Spleen (tissue), 11 donors: ENCODE data around the gene DUOXA1. TPM values are rescaled to one million over a fixed set of nuclear protein-coding genes. Genes with fewer than 3 reads are reported as not detected.

Experiments used
- DNase-seq: peaks from one replicate; pipeline ENCODE4 v3.0.0-alpha.2; 2020
- H3K27ac ChIP-seq, 8 donors: fragments of 200-600 bp; sonication (generic) in 7 of 8; 1 replicate in 4 of 8; 2 replicates in 4 of 8; pipeline versions ENCODE4 v1.5.0 to v1.8.0; 2016 to 2021; ENCODE audit warnings: inconsistent platforms in 4 of 8, mild to moderate bottlenecking in 4 of 8, moderate library complexity in 1 of 8
- H3K27me3 ChIP-seq, 7 donors: fragments of 200-600 bp; sonication (generic) in 6 of 7; replicated peaks in 1 of 7; 1 replicate in 4 of 7; 2 replicates in 3 of 7; pipeline versions ENCODE4 v1.5.0 to v1.8.0; 2016 to 2021; ENCODE audit warnings: inconsistent platforms in 3 of 7, mild to moderate bottlenecking in 1 of 7
- H3K36me3 ChIP-seq, 6 donors: fragments of 200-600 bp; sonication (generic) in 5 of 6; 1 replicate in 4 of 6; 2 replicates in 2 of 6; pipeline versions ENCODE4 v1.5.0 to v1.8.0; 2016 to 2021; ENCODE audit warnings: inconsistent platforms in 2 of 6
- H3K4me1 ChIP-seq, 6 donors: fragments of 200-600 bp; sonication (generic) in 5 of 6; 1 replicate in 3 of 6; 2 replicates in 3 of 6; pipeline versions ENCODE4 v1.5.0 to v1.8.0; 2016 to 2021; ENCODE audit warnings: inconsistent platforms in 3 of 6
- H3K4me3 ChIP-seq, 8 donors: fragments of 200-600 bp; sonication (generic) in 7 of 8; 1 replicate in 4 of 8; 2 replicates in 4 of 8; pipeline versions ENCODE4 v1.5.0 to v1.8.0; 2016 to 2021; ENCODE audit warnings: inconsistent platforms in 4 of 8, mild to moderate bottlenecking in 4 of 8, moderate library complexity in 2 of 8
- H3K9me3 ChIP-seq, 8 donors: fragments of 200-600 bp; sonication (generic) in 7 of 8; 1 replicate in 4 of 8; 2 replicates in 4 of 8; pipeline versions ENCODE4 v1.5.0 to v1.8.0; 2016 to 2021; ENCODE audit warnings: inconsistent platforms in 4 of 8
- POLR2A ChIP-seq, 3 donors: fragments of 450-650 bp; IDR thresholded peaks; one replicate each; pipeline ENCODE4 v1.5.1; 2017; ENCODE audit warnings: antibody characterized with exemption in 3 of 3, mild to moderate bottlenecking in 1 of 3
- POLR2AphosphoS5 ChIP-seq, 3 donors: sonication (generic); formaldehyde crosslinking; IDR thresholded peaks; one replicate each; pipeline ENCODE4 v1.5.1; 2017; ENCODE audit warnings: antibody characterized with exemption in 3 of 3
- WGBS, 5 donors: extraction: QIAGEN DNeasy Blood & Tissue Kit in 3 of 5; methylation state at CpG; one replicate each; pipeline versions ENCODE4 v1.1.5 to v1.1.7; 2013 to 2018; 5-methylcytosine and 5-hydroxymethylcytosine counted together
- intact Hi-C: fragments of 100-400 bp; cut with DNase I; formaldehyde crosslinking; loops from one replicate; pipeline ENCODE4 v1.15.0; 2023; ENCODE audit warnings: low total_unique reads
- polyA plus RNA-seq, 3 donors: library from polyadenylated mRNA; stranded (reverse); fragments of 200-250 nt; gene quantifications; one replicate each; pipeline ENCODE4 v1.2.1, GENCODE V29; 2013
- total RNA-seq, 7 donors: library from RNA; depleted of rRNA in 3 of 7; stranded (reverse); fragments of >200 nt in 3 of 7; fragmentation: NEBNext Ultra II Directional in 4 of 7; extraction: Animal tissue kit (Norgen Biotek cat#: 25700) in 4 of 7; gene quantifications; one replicate each; pipeline versions ENCODE4 v1.1.0 to v1.2.1, GENCODE V29; 2016 to 2021
- TF ChIP-seq, protein P1 (sequence below), 11 experiments: fragments of 200-600 bp in 7 of 11; fragments of 450-650 bp in 4 of 11; sonication (generic) in 4 of 11; IDR thresholded peaks in 8 of 11; conservative IDR thresholded peaks in 3 of 11; 1 replicate in 7 of 11; 2 replicates in 4 of 11; pipeline versions ENCODE4 v1.4.0 to v1.8.0; 2016 to 2021; ENCODE audit warnings: antibody characterized with exemption in 11 of 11, inconsistent platforms in 4 of 11, mild to moderate bottlenecking in 1 of 11
- donor health status: healthy with polysubstance abuse.
- donor health status: DM: no; HTN: no; CAD: no; lungs with moderate emphysema.
- donor health status: DM: no; HTN: no; CAD: no.
- donor health status: Bipolar disorder and iron deficiency.
- donor health status: healthy.
- donor health status: DM: no; HTN: no; CAD: no.
- donor health status: DM: yes; HTN: yes; CAD: no.

DUOXA1 gene
- total and polyA plus RNA-seq, 10 donors: 0.03 to 0.38 (median 0.10) TPM; not detected in 5

DNA sequence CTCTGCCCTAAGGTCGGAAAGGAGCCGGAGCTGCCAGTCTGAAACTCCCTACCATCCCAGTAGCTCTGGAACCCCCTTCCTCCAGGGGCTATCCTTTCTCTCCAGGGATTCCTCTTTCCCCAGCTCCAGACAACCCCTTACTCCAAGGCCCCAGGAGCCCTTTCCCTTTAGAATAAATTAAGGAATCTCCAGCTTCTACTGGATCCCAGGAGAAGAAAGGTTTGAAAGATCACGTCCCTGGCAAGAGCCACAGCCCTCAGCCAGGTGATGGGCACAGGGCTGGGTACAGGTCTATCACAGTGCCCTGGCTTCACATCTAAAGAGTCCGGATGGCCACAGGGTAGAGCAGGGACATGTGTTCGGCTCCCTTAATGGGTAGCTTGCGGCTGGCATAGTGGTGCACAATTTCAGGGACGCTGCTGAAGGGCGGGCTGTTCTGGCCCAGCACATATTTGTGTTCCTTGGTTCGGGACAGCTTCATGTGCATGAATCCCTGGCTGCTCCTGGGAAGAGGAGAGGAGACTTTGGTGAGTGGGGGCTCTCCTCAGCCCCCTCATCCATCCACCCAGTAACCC is 38.0 kb upstream of the DUOXA1 start:
- WGBS, 5 donors: 69 to 73% (median 72%) methylated on average over 9 of the region's 9 CpGs
- intact Hi-C loops: loop anchor here (10.0 kb wide), 1 partner anchor 227 kb away; no protein-coding TSS in a partner anchor
- peak; percentile 74 for DNase-seq

DNA sequence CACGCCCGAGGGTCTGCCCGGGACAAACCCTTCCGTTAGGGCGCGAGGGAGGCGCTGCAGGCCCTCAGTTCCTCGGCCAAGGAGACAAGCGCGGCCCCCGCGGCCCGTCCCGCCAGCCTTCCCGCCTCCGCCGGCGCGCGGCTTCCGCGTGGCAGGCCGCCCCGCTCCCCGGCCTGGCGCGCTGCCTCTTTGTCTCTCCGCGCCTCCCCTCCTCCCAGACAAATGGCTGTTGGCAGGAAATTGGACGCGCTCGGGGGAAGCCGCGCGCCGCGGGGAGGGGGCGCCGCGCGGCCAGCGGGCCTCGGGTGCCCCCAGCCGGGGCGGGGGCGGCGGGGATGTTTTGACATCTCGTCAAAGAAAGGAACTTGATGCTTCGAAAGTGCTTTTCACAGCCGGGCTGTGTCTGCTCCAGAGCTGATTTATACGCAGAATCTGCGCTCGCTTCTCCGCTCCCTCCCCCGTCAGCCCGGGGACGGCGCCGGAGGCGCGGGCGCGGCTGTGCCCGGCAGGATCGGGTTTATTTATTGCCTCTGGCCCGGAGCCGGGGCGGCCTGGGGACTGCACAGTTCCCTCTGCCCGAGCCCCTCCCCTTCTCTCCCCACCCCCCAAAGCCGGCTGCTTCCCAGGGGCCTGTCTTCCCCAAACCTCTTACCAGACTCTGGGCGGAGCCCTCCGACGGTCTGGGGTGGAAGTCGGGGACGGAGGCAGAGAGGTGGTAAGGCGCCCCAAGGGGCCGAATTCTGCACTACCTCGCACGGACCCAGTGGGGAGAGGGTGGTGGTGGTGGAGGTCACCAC is 37.4 kb upstream of the DUOXA1 start:
- H3K9me3 ChIP-seq: no peaks in the 10 kb centered on the region
- peak overlapping the region; percentile 52 to 75 (median 62) for H3K4me3 ChIP-seq
- DNase-seq: peak; percentile 97
- H3K4me1 ChIP-seq: peaks cover 8 to 55% (median 25%) of the 10 kb centered on the region in 6 donors
- intact Hi-C loops: loop anchor here (10.0 kb wide), 1 partner anchor 228 kb away; no protein-coding TSS in a partner anchor
- no peaks in the 10 kb centered on the region for H3K27me3 ChIP-seq
- peak overlapping the region; percentile 92 to 98 (median 98) for H3K27ac ChIP-seq
- H3K36me3 ChIP-seq: peaks cover 0 to 5% (median 0%) of the 10 kb centered on the region in 6 donors
- peak in 2 of 3 donors; percentile 11 to 46 for TF ChIP-seq POLR2A (IDR thresholded peaks at IDR 0.05)
- TF ChIP-seq POLR2AphosphoS5 (IDR thresholded peaks at IDR 0.05): peak; percentile 76 to 86 (median 78)
- TF ChIP-seq, protein P1, sequence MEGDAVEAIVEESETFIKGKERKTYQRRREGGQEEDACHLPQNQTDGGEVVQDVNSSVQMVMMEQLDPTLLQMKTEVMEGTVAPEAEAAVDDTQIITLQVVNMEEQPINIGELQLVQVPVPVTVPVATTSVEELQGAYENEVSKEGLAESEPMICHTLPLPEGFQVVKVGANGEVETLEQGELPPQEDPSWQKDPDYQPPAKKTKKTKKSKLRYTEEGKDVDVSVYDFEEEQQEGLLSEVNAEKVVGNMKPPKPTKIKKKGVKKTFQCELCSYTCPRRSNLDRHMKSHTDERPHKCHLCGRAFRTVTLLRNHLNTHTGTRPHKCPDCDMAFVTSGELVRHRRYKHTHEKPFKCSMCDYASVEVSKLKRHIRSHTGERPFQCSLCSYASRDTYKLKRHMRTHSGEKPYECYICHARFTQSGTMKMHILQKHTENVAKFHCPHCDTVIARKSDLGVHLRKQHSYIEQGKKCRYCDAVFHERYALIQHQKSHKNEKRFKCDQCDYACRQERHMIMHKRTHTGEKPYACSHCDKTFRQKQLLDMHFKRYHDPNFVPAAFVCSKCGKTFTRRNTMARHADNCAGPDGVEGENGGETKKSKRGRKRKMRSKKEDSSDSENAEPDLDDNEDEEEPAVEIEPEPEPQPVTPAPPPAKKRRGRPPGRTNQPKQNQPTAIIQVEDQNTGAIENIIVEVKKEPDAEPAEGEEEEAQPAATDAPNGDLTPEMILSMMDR (IDR thresholded peaks at IDR 0.05 in 8 of 11, conservative IDR thresholded peaks at IDR 0.05 in 3 of 11): peak; percentile 65 to 85 (median 79)
- WGBS, 5 donors: 0 to 1% (median 1%) methylated on average over 25 to 79 of the region's 79 CpGs

More for the DNA sequence above, 38.0 kb upstream of the DUOXA1 start:
- H3K4me3 ChIP-seq: peak overlapping the region in 7 of 8 donors; percentile 58 to 75 (median 64)
- no peaks in the 10 kb centered on the region for H3K9me3 ChIP-seq
- H3K36me3 ChIP-seq: peaks cover 0 to 5% (median 0%) of the 10 kb centered on the region in 6 donors
- H3K27ac ChIP-seq: peak overlapping the region; percentile 92 to 98 (median 98)
- peaks cover 8 to 50% (median 24%) of the 10 kb centered on the region in 6 donors for H3K4me1 ChIP-seq
- no peaks in the 10 kb centered on the region for H3K27me3 ChIP-seq
- no peak for TF ChIP-seq POLR2AphosphoS5 (IDR thresholded peaks at IDR 0.05)
- TF ChIP-seq POLR2A (IDR thresholded peaks at IDR 0.05): no peak
- TF ChIP-seq, protein P1 (IDR thresholded peaks at IDR 0.05 in 8 of 11, conservative IDR thresholded peaks at IDR 0.05 in 3 of 11): peak in 3 of 11 experiments; percentile 7 to 31 (median 20)

DNA sequence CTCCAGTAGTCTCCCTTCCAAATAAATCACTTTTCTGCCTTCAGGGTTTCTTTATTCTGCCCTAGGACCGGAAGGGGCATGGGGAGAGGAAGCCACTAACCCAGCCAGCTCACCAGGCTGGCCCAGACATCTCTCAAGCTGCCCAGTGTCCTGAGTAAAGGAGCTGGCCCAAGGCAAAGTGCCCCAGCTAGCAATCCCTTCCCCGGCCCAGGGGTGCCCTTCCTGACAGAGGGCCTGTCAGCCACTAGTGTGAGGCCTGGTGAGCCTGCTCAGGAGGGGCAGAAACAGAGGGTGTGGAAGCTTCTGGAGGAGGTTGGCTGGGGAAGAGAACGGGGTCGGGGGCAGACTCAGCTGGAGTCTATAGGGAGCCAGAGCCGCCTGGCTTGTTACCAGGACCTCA is 35.9 kb upstream of the DUOXA1 start:
- H3K9me3 ChIP-seq: no peaks in the 10 kb centered on the region
- no peaks in the 10 kb centered on the region for H3K36me3 ChIP-seq
- H3K27ac ChIP-seq: peak overlapping the region in 5 of 8 donors; percentile 92 to 98 (median 98)
- WGBS, 5 donors: 74 to 88% (median 75%) methylated on average over 4 to 5 of the region's 5 CpGs
- no peaks in the 10 kb centered on the region for H3K27me3 ChIP-seq
- intact Hi-C loops: loop anchor here (10.0 kb wide), 1 partner anchor 229 kb away; no protein-coding TSS in a partner anchor
- peaks cover 8 to 55% (median 25%) of the 10 kb centered on the region in 6 donors for H3K4me1 ChIP-seq
- H3K4me3 ChIP-seq: no peak overlapping the region
- DNase-seq: no peak
- TF ChIP-seq, protein P1 (IDR thresholded peaks at IDR 0.05 in 8 of 11, conservative IDR thresholded peaks at IDR 0.05 in 3 of 11): no peak
- no peak for TF ChIP-seq POLR2AphosphoS5 (IDR thresholded peaks at IDR 0.05)
- no peak for TF ChIP-seq POLR2A (IDR thresholded peaks at IDR 0.05)
